NOMO-1 (cell line): Measurements from ENCODE around the gene TOM1L2.
"Not testable (repeated sequence)": the region's sequence is repeated elsewhere in the genome, so short reads cannot be mapped to it uniquely, and the experiment has no call there.

Source experiments
- DNase-seq, 2 experiments: peaks; one replicate each; lab custom pipeline; 2025; ENCODE audit not compliant: unreplicated experiment in 2 of 2; lab: John Stamatoyannopoulos, UW

TOM1L2 gene

GRCh38 chr17:17944743-17945142 is 27.5 kb downstream of the TOM1L2 start:
- DNase-seq = no peak

- no peak for DNase-seq
Observed at GRCh38 chr17:17944242-17944641, 28.0 kb downstream of the TOM1L2 start.

GRCh38 chr17:17943281-17943984 is 28.8 kb downstream of the TOM1L2 start:
- DNase-seq = peak in 1 of 2 experiments; percentile 9

GRCh38 chr17:17942846-17943245 is 29.4 kb downstream of the TOM1L2 start:
- DNase-seq = no peak

GRCh38 chr17:17941015-17941414 is 31.2 kb downstream of the TOM1L2 start:
- DNase-seq = no peak

- no peak for DNase-seq
Observed at GRCh38 chr17:17940441-17940911, 31.7 kb downstream of the TOM1L2 start.

- not testable (repeated sequence) for DNase-seq
Observed at GRCh38 chr17:17939941-17940340, 32.3 kb downstream of the TOM1L2 start.

GRCh38 chr17:17938388-17939107 is 33.7 kb downstream of the TOM1L2 start:
- DNase-seq = no peak

- no peak for DNase-seq
Observed at GRCh38 chr17:17937958-17938357, 34.2 kb downstream of the TOM1L2 start.

- no peak for DNase-seq
Observed at GRCh38 chr17:17937201-17937853, 34.9 kb downstream of the TOM1L2 start.

- DNase-seq = peak; percentile 79 to 89
Observed at GRCh38 chr17:17935321-17936271, 36.6 kb downstream of the TOM1L2 start.

GRCh38 chr17:17934806-17935205 is 37.4 kb downstream of the TOM1L2 start:
- DNase-seq = peak in 1 of 2 experiments; percentile 40

- no peak for DNase-seq
Observed at GRCh38 chr17:17934214-17934613, 38.0 kb downstream of the TOM1L2 start.

- DNase-seq = no peak
Observed at GRCh38 chr17:17933775-17934174, 38.4 kb downstream of the TOM1L2 start.

GRCh38 chr17:17931159-17931558 is 41.0 kb downstream of the TOM1L2 start:
- DNase-seq = no peak

- no peak for DNase-seq
Observed at GRCh38 chr17:17930674-17931073, 41.5 kb downstream of the TOM1L2 start.

- DNase-seq = no peak
Observed at GRCh38 chr17:17929655-17930380, 42.4 kb downstream of the TOM1L2 start.

GRCh38 chr17:17928398-17929287 is 43.6 kb downstream of the TOM1L2 start:
- DNase-seq = no peak
